NCI-H1105 treated with DMSO at 0.1 percent for 48 hours (cell line): ENCODE data around the gene MPST.

ENCODE experiments used
- DNase-seq: peaks from one replicate; lab custom pipeline; 2025; lab: John Stamatoyannopoulos, UW

Gene MPST

DNA sequence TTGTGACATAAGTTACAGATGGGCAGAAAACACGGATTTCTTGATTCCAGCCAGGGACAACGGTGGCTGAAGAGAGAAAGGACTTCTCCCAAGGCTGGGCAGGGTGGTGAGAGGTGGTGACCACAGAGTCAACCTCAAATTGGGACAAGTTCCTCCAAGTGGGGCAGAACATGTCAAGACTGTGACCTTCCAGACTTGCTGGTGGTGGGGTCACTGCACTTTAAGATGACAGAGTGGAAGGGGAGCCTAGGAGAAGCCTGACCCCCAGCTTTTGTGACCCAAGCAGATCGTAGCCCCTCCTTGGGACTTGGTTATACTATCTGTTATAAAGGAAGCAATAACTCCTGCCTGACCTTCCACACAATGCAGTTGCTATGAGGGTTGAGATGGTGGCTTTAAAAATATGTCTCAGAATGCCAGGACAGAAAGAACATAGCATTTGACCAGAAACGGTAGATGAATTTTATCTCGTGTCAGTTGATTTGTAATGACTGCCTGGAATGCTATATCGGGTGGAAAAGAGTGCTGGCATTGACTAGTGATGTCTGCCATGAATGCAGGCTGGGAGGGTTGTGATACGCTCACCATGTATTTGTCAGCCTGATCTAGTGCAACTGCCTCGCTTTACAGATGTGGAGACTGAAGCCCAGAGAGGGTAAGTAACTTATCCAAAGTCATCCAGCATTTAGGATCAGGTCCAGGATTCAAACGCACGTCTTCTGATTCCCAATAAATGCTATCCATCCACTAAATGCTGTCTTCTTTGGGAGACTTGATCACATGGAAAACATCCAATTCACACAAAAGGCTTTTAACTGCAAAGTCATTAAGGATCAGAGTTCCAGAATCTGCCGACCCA lies 18.6 kb upstream of the MPST start:
- DNase-seq = no peak

DNA sequence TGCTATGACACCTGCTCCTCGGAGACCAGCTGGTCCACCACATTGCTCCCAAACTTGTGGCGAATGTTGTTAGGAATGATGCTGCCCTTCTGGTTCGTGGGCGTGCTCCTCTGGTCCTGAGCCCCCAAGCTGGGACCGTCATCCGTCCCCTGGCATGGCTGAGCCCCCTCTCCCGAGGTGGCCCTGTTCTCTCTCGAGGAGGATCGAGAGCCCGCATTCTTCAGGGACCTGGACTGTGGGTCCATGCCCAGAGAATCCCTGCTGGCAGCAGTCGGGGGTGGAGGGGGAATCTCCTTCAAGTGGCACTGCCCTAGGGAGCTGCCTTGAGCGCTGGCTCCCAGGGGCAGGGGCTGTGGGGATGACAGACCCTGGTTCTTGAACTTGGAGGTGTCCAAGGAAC lies 17.7 kb upstream of the MPST start:
- DNase-seq = no peak

DNA sequence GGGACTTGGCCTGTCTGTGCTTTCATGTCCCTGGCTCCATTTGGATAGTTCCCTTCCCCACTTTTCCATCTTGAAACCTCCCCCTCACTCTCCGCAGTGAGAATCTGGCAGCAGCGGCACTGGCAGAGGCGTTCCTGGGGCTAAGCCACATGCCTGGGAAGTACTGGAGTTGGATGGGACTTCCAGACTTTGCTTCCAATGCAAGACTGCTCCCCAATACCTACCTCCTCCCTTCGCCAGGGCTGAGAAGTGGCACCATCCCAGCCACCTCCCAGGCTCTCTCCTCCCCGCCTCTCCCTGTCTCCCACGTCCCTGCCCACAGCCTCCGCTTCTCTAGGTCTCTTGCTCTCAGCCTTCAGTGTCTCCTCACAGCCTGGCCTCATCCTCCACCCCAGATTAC lies 16.9 kb upstream of the MPST start:
- no peak for DNase-seq

DNA sequence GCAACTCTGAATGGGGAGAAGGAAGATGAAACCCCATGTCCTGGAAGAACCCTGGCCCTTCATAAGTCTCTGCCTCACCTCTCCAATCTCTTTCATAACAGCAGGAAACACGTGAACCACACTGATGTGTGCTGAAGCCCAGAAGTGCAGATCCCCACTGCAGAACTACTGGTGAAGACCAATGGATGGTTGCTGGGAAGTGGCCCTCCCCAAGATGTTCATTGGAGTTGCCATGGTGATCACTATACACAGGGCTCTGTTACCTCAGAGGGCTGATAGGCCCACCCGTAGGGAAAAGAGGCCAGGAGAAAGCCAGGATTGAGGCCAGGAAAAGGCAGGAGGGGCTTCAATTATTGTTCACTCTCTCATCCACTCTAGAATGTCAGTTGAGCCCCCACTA lies 11.9 kb upstream of the MPST start:
- no peak for DNase-seq

DNA sequence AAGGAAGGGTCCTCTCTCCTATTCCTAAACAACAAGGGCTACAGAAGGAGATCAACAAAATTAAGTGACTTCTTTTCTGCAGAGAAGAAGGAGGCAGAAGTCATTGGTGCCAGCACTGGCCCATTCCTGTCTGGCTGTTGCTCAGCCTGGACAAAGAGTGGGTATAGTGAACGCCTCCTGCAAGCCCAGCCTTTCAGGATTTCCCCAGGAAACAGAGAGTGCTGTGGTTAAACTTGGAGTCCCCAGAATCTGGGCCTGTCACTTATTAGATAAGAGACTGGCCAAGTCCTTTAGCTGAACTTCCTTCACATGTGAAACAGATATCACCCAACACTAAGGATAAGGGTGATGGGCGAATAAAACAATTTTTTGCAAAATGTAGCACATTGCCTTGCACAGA lies 11.2 kb upstream of the MPST start:
- DNase-seq = no peak

DNA sequence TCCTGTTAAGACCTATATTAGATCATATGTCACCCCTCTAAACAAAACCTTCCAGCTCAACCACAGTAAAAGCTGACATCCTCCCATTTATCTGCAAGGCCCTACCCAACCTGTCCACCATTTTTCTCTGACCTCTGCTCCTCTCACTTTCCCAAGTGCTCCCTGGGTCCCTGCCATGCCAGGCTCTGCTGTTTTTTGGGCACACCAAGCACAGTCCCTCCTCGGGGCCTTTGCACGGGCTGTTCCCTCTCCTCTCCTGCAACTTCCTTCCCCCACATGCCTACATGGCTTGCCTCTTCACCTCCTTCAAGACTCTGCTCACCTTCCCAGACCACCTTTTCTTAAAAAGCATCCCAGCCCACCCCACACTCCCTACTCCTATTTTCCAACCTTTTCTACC lies 10.1 kb upstream of the MPST start:
- DNase-seq = no peak

DNA sequence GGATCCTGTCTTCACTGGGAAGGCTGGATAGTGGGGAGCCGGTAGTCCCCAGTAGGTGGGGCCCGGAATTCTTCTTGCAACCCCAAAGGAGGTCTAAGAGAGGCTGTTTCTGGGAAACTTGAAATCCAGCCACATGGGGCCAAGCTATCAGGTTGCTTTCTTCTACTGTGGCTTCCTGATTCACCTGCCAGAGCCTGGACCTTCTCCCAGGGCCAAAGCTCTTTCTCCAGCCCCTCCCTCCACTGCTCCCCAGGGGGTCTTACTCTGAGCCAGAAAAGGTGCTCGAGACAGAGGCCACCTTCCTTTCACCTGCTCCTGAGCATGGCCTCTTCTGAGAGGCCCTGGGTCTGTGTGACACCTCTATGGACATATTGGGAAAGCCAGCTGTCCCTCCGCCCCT lies 9.4 kb upstream of the MPST start:
- no peak for DNase-seq

DNA sequence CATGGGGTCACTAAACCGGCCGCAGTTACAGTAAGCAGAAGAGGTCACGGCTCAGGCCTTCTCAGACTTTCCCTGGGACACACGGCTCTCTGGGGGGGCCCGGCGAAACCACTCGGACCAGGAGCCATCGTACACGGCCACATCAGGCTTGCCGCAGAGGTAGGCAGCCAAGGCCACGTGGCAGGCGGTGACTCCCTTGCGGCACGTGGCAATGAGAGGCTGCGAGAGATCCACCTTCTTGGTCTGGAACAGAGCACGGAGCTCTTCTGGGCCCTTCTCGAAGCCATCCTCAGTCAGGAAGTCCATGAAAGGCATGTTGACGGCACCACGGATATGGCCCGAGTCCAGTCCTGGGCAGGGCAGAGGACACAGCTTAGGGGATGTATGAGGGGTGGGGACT lies 8.6 kb upstream of the MPST start:
- no peak for DNase-seq

DNA sequence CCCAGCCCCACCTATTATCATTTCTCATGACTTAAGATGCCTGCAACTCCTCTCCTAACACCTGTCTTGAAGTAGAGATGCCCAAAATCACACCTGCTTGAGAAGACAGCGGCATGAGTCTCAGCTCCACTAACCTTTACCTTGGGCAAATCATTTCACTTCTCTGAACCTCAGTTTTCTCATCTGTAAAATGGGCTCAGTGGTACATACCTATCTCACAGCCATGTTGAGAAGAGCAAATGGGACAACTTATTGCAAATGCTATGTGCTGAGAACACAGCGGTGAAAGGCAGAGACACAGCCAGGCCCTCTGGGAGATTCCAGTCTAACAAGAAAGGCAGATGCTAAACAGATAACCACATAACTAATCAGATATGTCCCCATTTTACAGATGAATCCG lies 8.1 kb upstream of the MPST start:
- DNase-seq = no peak

DNA sequence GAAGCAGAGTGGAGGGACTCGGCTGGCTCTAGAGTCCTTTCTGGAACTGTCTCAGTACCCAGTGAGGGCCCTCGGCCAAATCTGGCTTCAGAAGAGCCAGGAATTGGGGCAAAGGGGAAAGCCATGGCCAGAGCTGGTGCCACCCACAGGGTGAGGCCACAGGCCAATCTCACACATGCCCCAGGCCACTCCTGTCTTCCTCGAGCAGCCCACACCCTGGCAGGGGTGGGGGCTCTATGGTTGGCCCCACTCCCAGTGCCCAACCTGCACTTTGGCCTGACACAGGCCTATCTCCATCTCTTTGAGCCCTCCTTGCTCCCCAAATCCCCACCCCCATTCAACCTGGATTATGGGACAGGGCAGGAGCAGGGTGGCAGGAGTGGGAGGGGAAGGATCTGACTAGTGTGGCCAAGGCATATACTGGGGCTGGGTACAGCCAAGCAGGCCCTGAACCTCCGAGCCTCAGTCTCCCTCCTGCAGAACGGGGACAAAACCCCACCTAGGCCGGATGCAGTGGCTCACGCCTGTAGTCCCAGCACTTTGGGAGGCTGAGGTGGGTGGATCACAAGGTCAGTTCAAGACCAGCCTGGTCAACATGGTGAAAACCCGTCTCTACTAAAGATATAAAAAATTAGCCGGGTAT lies 7.2 kb upstream of the MPST start:
- no peak for DNase-seq

DNA sequence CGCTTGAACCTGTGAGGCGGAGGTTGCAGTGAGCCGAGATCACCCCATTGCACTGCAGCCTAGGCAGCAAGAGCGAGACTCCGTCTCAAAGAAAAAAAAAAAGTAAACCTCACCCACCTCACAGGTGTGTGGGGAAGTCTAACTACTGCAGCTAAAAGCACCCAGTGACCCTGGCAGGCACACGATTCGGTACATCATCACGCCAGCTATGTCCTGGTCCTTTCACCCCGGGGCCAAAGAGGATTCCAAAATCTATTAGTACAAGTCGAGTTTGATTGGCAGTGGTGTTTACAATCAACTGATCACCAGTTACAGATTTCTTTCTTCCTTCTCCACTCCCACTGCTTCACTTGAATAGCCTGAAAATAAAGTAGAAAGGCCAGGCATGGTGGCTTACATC lies 6.6 kb upstream of the MPST start:
- no peak for DNase-seq

DNA sequence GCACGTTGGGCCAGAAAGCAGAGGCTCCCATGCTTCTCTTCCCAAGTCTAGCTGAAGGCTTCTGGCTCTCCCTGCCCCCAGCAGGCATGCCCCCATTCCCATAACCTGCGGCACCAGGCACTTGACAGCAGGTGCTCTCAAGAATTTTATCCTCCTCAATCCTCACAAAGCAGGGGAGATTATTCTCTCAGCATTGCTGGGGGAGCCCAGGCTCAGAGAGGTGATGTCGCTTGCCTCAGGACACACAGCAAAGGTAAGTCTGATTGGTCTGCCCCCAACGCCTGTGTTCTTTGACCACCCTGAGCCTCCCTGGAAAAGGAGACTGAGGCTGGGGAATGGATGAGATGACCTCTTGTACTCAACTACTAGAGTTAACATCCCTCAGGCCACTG lies 5.1 kb upstream of the MPST start:
- no peak for DNase-seq

DNA sequence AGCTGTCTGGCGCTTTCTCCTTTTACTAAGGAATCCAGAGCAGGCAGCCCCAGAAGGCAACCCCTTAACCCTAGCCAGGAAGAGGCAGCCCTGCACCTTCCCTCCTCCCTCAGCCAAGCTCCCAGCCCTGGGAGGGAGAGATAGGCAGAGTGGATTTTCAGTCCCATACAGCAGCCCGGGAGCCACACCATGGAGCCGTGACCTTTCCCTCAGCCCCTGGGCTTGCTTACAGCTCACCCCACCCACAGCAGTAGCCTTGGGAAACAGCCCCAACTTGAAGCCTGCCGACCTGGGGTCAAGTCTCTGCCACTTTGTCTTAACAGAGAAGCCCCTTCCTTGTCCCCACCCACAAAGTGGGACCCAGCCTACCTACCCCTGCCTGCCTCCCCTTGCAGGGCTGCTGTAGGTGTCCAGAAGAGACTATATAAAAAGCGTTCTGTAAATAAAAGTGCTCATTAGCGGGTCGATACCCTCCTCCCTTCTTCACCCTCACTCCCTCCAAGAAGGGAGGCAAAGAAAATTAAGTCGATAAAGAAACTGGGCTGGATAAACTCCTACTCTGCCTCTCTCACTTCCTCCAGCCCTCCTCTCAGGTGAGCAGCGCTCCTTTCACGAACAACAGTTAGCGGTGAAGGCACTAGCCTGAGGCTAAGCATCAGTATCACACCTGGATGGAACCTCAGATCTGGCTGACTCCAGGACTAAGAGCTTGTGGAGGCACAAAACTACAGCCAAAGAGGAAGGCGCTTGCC lies 4.5 kb upstream of the MPST start:
- DNase-seq = no peak

DNA sequence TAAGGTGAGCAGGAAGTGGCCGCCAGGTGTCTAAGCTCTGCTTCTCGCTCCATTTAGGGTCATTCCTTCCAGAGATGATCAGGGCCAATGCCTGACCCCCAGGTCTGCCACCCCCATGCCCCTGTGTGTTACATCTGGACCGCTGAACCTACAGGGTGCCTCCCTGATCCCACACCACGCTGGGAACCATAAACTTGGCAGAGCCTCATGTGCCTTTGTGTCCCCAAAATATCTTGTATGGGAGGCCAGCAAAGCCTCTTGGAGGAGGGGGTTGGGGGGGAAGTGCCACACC lies 4.0 kb upstream of the MPST start:
- DNase-seq = no peak

DNA sequence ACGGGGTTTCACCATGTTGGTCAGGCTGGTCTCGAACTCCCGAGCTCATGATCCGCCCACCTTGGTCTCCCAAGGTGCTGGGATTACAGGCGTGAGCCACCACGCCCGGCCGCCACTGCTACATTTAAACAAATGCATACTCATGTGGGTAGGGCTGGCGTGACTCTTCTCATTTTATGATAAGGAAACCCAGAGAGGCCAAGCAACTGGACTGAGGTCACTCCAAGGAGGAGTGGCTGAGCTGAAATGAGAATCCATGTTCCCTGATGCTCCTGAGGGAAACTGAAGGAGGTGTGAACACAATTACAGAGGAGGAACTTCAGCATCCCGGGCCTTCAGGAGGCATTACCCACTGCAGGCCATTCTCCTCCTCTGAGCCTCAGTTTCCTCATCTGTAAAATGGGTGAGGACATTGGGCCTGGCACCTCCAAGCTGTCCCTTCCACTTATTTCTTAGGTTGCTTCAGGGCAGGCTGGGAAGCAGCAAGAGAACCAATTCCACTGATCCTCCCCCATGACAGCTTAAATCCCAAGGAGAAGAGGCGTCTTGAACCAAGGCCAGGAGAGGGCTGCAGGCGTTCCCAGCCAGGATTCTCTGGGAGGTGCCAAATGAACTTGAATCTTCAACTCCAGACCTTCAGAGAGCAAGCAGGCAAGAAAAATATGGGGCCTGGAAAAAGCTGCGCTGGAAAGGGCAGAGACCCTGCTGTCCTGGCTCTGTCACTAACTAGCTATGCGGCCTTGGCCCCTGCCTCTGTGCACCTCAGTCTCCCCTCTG lies 3.2 kb upstream of the MPST start:
- no peak for DNase-seq

DNA sequence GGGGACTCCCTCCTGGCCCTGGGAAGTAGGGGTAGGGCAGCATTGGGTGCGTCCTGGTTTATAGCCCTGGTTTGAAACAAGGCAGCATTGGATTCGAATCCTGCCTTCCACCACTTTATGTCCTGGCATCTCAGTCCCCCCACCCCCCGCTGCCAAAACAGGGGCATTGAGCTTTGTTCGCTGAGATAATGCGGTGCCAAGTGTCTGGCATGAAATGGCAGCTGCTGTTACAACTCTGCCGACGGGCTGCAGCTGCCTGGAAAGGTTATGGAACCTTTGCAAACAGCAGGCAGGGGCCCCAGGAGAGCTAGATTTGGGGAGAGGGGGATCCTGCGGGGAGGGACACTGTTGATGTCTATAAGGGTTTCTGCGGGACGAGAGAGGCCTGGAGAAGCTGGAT lies 2.2 kb upstream of the MPST start:
- DNase-seq = no peak

DNA sequence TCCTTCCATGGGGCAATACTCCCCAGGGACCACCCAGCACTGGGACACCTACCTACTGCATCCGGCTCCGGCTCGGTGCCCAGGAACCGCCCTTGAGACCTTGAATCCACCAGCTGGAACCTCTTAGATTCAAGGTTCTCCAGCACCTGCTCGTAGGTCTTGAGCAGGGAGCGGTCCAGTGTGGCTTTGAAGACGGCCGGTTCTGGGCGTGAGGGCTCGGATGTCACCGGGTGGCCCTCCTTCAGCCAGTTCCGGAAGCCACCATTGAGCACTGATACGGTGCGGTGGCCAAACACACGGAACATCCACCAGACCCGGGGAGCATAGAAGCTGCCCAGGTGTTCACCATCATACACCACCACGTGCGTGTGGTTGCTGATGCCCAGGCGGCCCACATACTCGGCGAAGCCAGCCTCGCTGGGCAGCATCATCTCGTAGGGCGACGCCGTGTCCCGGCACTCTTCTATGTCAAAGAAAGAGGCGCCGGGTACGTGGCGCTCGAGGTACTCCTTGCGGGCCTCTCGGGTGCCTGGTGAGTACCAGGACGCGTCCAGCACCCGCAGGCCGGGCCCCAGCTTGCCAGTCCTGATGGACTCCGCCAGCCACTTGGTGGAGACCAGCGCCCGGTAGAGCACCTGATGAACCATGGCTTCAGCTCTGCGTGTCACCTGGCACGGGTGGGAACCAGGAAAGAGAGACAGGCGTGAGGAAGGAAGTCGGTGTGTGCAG lies 1.3 kb upstream of the MPST start:
- no peak for DNase-seq

DNA sequence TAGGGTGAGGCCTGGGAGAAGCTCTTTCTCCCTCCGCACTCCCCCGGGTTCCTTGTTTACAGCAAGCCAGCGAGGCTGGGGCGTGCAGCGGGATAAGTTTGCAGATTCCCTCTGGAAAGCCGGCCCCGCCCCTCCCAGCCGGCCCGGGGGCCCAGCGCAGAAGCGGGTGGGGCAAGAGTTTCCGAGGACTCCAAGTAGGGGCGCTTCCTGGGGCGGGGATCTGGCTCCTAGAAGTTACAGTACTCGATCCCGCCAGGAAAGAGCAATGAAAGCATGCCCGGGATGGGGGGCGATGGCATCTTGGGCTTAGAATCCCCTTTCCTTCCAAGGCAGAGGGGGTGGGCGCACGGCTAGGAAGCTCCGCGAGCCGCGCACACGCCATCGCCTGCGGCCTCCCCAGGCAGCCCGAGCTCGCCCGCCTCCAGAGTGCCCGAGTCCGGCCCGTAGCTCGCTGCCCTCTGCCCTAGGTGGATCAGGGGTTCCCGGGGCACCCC lies 680 bp upstream of the MPST start:
- peak; percentile 41 for DNase-seq

DNA sequence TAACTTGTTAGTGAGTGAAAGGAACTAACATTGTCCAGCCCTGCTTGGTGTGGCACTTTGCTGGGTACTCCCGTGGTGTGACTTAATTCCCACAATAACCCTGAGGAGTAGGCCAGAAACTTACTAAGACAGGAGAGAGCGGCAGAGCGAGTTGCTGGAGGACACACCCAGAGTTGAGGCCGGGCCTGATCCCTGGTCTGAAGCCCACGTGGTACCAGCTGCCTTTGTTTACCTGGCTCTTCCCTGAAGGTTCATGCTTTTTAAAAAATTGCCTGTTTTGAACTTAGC lies 594 bp downstream of the MPST start:
- peak; percentile 20 for DNase-seq

DNA sequence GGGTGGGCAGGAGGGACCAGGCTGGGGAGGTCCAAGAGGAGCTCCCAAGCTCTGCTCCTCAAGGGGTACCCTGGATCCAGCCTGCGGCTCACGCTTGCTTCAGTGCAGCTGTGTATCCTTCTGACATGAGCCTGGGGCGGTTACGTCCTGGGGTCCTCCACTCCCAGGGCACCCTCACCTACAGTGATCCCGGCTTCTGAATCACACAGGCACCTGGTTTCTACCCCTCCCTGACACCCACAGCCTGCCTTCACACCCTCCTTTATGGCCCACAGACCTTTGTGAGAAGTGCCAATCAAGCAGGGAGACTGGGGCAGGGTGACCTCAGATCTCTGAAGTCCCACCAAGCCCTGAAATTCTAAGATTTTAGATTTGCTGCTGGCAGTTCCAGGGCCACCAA lies 1.5 kb downstream of the MPST start:
- DNase-seq = no peak

DNA sequence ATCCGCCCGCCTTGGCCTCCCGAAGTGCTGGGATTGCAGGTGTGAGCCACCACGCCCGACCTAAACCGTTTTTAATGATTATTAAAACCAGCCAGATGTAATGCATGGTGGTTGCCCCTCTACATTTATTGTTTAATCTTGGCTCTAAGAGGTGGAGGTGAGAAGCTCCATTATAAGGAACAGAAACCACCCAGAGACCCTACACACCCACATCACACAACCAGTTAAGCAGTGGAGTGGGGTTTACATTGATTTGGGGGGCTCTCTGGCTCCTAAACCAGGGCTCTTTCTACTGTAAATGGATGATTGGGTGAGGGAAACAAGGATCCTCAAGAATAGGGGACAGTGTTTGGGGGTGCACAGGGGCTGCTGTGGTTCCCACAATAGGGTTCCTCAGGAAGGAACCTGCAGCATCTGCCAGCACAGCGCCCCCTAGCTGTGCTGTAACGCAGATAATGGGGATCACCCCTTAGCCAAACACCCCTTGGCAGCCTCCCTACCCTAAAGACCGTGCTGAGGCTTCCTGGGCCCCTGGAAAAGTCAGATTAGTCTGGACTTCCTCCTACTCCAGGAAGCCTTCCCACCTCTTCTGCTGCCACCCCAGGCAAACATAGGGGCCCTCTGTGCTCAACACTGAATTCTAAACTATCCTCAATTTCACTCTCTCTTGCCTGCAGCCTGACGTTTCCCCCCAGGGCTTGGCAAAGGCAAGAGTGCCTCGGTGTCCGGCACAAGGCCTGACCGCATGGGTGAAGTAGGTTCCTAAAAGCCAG lies 2.4 kb downstream of the MPST start:
- peak; percentile 11 for DNase-seq
